AG09319 (cell line): ENCODE measurements around the gene PICK1.
A peak's percentile ranks its signal among the peaks of the same experiment; 100 is the strongest.

Experiments
- DNase-seq: peaks from one replicate; pipeline ENCODE4 v3.0.0-alpha.2; 2010; ENCODE audit warnings: low read depth; ENCODE audit errors: extremely low read depth
- TF ChIP-seq, protein P1 (sequence below): IDR thresholded peaks from 2 replicates; pipeline ENCODE4 v1.5.1; 2011; ENCODE audit warnings: low read depth, mild to moderate bottlenecking, inconsistent platforms, low read length, moderate library complexity

Gene PICK1

DNA sequence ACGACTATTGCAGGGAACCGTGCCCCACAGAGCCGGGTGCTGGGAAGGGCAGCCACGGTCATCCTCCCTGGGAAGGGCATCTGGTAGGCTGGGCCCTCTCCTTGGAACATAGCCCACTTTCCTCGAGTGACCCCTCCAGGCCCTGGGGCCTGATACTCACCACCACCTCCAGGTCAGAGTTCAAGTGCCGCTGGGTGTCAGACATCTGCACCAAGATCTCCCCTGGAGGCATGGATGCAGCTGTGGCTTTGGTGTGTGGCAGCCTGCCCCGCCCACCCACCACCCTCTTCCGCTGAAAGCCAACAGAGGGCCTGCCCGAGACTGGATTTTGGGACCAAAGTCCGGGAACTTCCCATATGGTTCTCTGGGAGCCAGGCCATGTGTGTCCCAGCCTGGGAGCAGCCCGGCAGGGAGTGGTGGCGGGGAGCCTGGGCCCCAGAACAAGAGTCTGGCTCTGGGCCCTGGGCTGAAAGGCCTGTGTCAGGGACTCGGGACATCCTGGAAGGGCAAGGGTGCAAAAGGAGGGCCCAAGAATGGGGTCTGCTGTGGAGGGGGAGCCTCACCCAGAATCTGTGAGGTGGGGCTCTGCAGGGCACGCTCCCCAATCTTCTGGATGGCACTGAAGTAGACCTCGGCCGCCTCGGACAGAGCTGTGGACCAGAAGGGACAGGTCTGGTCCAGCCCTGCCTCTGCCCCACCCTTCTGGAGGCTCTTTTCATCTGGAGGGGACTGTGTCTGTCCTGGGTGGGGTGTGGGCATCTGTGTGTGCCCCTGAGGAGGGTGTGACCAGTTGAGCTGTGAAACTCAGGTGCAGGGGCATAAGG, 50.7 kb downstream of the PICK1 start:
- TF ChIP-seq, protein P1, sequence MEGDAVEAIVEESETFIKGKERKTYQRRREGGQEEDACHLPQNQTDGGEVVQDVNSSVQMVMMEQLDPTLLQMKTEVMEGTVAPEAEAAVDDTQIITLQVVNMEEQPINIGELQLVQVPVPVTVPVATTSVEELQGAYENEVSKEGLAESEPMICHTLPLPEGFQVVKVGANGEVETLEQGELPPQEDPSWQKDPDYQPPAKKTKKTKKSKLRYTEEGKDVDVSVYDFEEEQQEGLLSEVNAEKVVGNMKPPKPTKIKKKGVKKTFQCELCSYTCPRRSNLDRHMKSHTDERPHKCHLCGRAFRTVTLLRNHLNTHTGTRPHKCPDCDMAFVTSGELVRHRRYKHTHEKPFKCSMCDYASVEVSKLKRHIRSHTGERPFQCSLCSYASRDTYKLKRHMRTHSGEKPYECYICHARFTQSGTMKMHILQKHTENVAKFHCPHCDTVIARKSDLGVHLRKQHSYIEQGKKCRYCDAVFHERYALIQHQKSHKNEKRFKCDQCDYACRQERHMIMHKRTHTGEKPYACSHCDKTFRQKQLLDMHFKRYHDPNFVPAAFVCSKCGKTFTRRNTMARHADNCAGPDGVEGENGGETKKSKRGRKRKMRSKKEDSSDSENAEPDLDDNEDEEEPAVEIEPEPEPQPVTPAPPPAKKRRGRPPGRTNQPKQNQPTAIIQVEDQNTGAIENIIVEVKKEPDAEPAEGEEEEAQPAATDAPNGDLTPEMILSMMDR: peak; percentile 1

DNA sequence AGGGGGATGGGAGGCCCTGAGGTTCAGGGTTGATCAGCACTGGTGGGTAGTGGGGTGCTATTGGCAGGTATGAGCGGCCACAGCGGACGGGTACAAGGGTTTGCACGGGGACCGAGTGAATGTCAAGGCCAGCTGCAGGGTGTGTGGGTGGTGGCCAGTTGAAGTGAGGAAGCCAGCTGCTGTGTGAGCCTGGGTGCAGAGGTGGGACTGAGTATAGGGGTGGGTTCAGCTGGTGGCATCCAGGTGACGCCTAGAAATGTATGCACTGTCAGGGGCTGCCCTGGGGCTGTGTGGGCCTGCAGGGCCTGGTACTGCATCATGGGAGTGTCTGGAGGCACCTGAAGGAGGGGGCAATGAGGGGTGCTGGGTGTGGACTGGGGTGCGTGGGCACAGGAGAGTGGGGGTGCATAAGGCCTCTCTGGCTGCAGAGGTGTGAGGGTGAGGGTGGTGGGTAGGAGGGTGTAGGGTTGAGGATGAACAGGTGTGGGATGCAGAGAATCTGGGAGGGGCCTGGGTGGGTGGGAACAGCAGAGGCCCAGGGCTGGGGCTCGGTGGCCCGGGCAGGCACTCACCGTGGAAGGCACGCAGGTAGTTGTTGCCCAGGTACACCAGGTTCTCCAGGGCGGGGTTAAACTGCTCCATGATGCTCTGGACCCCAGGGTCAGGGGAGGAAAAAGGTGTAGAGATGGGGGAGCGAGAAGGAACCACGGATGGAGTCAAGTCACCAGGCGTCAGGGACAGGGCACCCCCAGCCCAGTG, 51.5 kb downstream of the PICK1 start:
- no peak for DNase-seq
- TF ChIP-seq, protein P1: no peak

More for the DNA sequence above, 50.7 kb downstream of the PICK1 start:
- DNase-seq: no peak

DNA sequence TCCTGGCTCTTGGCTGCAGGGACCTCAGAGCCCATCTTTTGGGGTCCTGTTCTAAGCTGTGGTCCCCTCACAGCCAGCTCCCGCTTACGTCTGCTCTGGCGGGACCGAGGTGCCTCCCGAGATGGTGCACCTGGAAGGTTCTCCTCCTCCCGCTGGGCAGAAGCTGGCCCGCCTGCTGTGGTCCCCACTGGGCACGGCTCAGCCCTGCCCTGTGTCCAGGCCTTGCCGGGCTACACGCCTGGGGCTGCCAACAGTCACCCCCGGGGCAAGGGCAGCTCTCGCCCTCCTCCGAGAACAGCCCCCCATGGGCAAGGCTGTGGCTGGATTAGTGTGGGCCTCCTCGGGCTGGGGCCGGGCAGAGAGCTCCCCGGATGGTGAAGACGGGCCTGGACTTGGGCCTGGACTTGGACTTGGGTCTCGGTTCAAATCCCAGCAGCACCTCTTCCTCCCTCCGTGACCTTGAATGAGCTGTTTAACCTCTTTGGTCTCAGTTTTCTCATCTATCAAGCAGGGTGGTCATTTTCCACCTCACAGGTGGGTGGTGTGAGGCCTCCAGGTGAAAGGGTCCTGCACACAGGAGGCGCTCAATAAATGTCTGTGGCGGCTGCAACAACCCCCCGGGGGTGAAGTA, 52.3 kb downstream of the PICK1 start:
- TF ChIP-seq, protein P1: no peak
- no peak for DNase-seq

DNA sequence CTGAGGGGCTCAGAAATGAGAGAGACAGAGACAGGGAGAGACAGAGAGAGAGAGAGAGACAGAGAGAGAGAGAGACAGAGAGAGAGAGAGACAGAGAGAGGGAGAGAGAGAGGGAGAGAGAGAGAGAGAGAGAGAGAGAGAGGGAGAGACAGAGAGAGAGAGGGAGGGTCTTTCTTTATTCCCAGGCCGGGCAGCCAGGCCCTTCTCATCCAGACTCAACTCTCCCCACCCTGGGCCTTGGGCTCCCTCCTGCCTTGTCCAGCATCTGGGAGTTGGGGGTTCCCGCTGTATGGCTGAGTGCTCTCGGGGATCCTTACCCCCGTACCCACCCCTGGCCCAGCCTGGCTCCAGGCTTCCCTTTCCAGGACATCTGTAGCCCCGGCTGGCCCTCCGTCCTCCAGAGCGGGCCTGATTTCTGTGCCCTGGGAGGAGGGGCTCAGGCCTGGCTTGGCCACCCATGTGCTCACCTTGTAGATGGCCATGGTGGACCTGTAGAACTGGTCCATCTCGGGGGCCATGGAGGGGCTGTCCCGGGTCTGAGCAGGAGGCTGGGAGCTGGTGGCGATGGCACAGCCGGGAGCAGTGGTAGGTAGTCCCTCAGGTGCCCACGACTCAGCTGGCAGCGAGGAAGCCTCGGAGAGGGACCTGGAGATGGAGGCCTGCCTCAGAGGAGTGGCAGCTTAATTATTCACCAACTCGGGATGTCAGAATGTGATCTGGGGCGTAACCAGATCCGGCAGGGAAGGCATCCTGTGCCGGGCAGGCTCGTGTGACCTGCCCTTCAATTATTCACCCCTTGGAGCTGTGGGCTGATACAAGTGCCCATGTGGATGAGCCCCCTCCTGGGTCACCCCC, 53.0 kb downstream of the PICK1 start, which contains the start of gene BAIAP2L2:
TSS of gene BAIAP2L2 (minus strand) at position 677 of the 855 bp plus-strand sequence. CDS start at position 518, 159 bp downstream.
- no peak for DNase-seq
- TF ChIP-seq, protein P1: no peak

DNA sequence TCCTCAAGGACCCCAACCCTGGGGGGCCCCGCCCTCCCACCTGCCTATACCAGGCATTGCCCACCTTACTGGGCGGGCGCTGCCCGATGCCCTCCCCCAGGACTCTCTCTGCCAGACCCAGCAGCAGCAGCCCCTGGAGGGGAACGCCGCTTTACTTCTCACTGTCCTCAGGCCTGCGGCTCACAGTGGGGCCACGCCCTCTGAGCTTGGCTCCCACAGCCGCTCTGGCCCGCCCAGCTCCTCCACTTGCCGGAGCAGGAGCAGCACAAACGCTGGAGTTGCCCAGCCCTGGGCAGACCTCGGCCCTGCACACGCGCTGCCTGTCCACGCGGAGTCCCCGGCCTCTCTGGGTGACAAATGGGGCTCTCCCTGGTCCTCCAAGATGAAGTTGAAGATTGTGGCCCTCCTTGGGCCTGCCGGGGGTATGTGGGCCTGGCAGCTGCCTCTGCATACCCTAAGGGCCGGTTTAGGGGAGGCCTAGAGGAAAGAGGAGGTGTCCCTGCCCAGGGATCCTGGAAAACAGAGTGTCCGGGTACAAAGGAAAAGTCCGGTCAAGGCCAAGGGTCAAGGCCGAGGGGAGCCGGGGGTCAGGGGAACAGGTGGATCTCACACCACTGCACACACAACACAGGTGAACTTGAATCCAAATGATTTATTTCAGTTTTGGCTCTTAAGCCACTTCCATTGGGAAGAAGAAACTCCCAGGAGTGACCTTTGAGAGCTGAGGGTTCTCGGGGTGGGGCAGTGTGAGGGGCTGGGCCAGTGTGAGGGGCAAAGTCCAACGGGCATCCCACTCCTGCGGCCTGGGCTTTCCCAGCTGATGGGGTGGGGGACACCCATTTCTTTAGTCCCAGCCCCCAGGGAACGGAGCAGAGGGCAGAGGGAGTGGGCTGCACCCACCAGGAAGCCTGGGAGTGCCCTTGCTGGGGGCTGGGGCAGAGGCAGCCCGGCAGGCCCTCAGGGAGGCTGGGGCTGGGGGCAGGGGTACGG, 54.0 kb downstream of the PICK1 start:
- no peak for DNase-seq
- TF ChIP-seq, protein P1: no peak

DNA sequence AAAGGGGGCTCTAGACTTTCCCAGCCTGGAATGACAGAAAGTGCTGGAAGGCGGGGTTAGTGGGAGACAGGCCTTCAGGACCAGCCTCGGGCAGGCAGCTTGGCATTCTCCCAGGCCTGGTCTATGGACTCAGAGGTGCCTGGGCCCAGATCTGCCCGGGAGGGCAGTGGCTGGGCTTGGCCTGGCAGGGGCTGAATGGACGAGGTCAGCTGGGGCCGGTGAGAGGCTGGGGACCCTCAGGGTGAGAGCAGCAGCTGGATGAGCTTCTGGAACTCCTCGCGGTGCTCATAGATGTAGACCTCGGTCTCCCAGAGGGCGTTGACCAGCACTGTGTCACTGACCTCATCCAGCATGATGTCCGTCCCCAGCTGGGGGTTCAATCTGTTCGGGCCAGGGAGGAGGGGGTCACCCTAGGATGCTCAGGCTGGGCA, 54.7 kb downstream of the PICK1 start:
- TF ChIP-seq, protein P1: no peak
- DNase-seq: no peak
